Thoracic aorta (tissue), 2 donors: Measurements from ENCODE around the gene LZTR1. TPM values are rescaled to one million over a fixed set of nuclear protein-coding genes. Genes with fewer than 3 reads are reported as not detected.

ENCODE experiments used
- ATAC-seq: fragments of 150-250 bp; one replicate; pipeline ENCODE4 v1.8.0; 2017; ENCODE audit warnings: low read depth; ENCODE audit not compliant: insufficient number of reproducible peaks, low FRiP score
- DNase-seq: peaks from one replicate; pipeline ENCODE4 v3.0.0-alpha.2; 2020; ENCODE audit warnings: low spot score
- H3K27ac ChIP-seq, 2 donors: fragments of 200-600 bp; sonication (generic); 1 replicate in 1 of 2; 2 replicates in 1 of 2; pipeline ENCODE4 v1.5.1; 2016; ENCODE audit warnings: mild to moderate bottlenecking in 2 of 2, moderate library complexity in 2 of 2
- H3K27me3 ChIP-seq: fragments of 200-600 bp; sonication (generic); replicated peaks from 2 replicates; pipeline ENCODE4 v1.6.0; 2016; ENCODE audit warnings: mild to moderate bottlenecking; ENCODE audit not compliant: insufficient read depth
- H3K36me3 ChIP-seq: fragments of 200-600 bp; sonication (generic); one replicate; pipeline ENCODE4 v1.5.1; 2016
- H3K4me1 ChIP-seq, 2 donors: fragments of 200-600 bp; sonication (generic); 1 replicate in 1 of 2; 2 replicates in 1 of 2; pipeline versions ENCODE4 v1.5.1 to v1.6.0; 2016; ENCODE audit warnings: low read depth in 2 of 2, mild to moderate bottlenecking in 1 of 2; ENCODE audit not compliant: control insufficient read depth in 1 of 2
- H3K4me3 ChIP-seq: fragments of 200-600 bp; sonication (generic); 2 replicates; pipeline ENCODE4 v1.5.1; 2016; ENCODE audit warnings: mild to moderate bottlenecking
- H3K9me3 ChIP-seq: fragments of 200-600 bp; sonication (generic); 2 replicates; pipeline ENCODE4 v1.5.1; 2016
- CTCF ChIP-seq: fragments of 200-600 bp; sonication (generic); IDR thresholded peaks from one replicate; pipeline ENCODE4 v1.5.1; 2019; ENCODE audit warnings: antibody characterized with exemption
- total RNA-seq, 2 donors: library from RNA; depleted of rRNA; stranded (reverse); fragments of >200 nt; gene quantifications; one replicate each; pipeline versions ENCODE4 v1.1.0 to v1.2.3, GENCODE V29; 2016

LZTR1 gene
- total RNA-seq, 2 donors from 2014 or later = 96.2 to 105 TPM

GRCh38 chr22:20995329-20996030 lies 13.4 kb downstream of the LZTR1 start:
- no peak for DNase-seq
- H3K9me3 ChIP-seq = no peaks in the 10 kb centered on the region
- H3K36me3 ChIP-seq = peaks cover 56% of the 10 kb centered on the region
- no peak for TF ChIP-seq CTCF
- peaks cover 7 to 13% of the 10 kb centered on the region in 2 donors for H3K4me1 ChIP-seq
- H3K27ac ChIP-seq = no peak overlapping the region
- H3K4me3 ChIP-seq = no peak overlapping the region
- no peaks in the 10 kb centered on the region for H3K27me3 ChIP-seq
- ATAC-seq = no peak

- Histone ChIP-seq H3K27me3 (no peaks in the 10 kb centered on the region), H3K4me1 (peaks cover 11 to 18% of the 10 kb centered on the region in 2 donors), H3K9me3 (no peaks in the 10 kb centered on the region), H3K4me3 (no peak overlapping the region), H3K27ac (no peak overlapping the region), H3K36me3 (peaks cover 56% of the 10 kb centered on the region)
- DNase-seq = no peak
- no peak for ATAC-seq
- no peak for TF ChIP-seq CTCF
These were observed 13.9 kb downstream of the LZTR1 start for GRCh38 chr22:20996031-20996410.

GRCh38 chr22:20996598-20997535 lies 14.8 kb downstream of the LZTR1 start:
- Histone ChIP-seq H3K4me3 (no peak overlapping the region), H3K27ac (no peak overlapping the region), H3K36me3 (peaks cover 52% of the 10 kb centered on the region), H3K4me1 (peaks cover 11 to 21% of the 10 kb centered on the region in 2 donors), H3K9me3 (no peaks in the 10 kb centered on the region), H3K27me3 (no peaks in the 10 kb centered on the region)
- no peak for ATAC-seq
- TF ChIP-seq CTCF = no peak
- DNase-seq = no peak

GRCh38 chr22:20997536-20998257 lies 15.6 kb downstream of the LZTR1 start:
- no peak for TF ChIP-seq CTCF
- ATAC-seq (no peak), DNase-seq (no peak)
- H3K4me3 ChIP-seq = no peak overlapping the region
- no peaks in the 10 kb centered on the region for H3K9me3 ChIP-seq
- peaks cover 44% of the 10 kb centered on the region for H3K36me3 ChIP-seq
- H3K27me3 ChIP-seq = no peaks in the 10 kb centered on the region
- H3K4me1 ChIP-seq = peaks cover 11 to 21% of the 10 kb centered on the region in 2 donors
- H3K27ac ChIP-seq = no peak overlapping the region
